Measurements from ENCODE around the gene MRM2.
A peak's percentile ranks its signal among the peaks of the same experiment; 100 is the strongest.

MRM2 gene

GRCh38 chr7:2215851-2216250 is 26.2 kb downstream of the MRM2 start:
- Histone ChIP-seq H3K27me3 (ENCODE audit: control insufficient read depth, insufficient read depth, low read length) (no peaks in the 10 kb centered on the region), H3K9me3 (ENCODE audit: control insufficient read depth, insufficient read depth, low read length) (no peaks in the 10 kb centered on the region), H3K36me3 (ENCODE audit: control insufficient read depth, insufficient read depth, low read length) (peaks cover 59% of the 10 kb centered on the region), H3K27ac (ENCODE audit: low read length) (no peak overlapping the region), H3K4me3 (ENCODE audit: low read length) (no peak overlapping the region), H3K4me1 (ENCODE audit: control insufficient read depth, insufficient read depth, low read length) (no peaks in the 10 kb centered on the region)
- no CpG with 5 or more reads among the region's 17 CpGs for WGBS (ENCODE audit: insufficient coverage, insufficient read length)
- DNase-seq (ENCODE audit: low read depth, low spot score) = no peak

DNA sequence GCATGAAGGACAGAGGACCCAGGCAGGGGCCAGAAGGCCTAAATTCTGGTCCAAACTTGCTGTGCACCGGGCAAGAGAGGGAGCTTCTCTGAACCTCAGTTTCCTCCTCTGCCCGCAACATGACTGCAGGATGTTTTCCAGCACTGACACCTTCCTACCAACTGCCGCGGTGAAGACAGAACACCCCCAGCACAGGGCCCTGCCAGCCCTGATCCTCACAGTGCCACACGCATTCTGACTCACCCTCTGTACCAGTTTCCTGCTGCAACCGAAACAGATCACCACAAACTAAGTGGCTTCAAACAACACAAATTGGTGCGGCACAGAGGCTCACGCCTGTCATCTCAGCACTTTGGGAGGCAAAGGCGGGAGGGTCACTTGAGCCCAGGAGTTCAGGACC is 27.4 kb downstream of the MRM2 start:
- peaks cover 58% of the 10 kb centered on the region for H3K36me3 ChIP-seq (ENCODE audit: control insufficient read depth, insufficient read depth, low read length)
- H3K9me3 ChIP-seq (ENCODE audit: control insufficient read depth, insufficient read depth, low read length) = no peaks in the 10 kb centered on the region
- no peak for DNase-seq (ENCODE audit: low read depth, low spot score)
- no peak overlapping the region for H3K27ac ChIP-seq (ENCODE audit: low read length)
- no peaks in the 10 kb centered on the region for H3K27me3 ChIP-seq (ENCODE audit: control insufficient read depth, insufficient read depth, low read length)
- WGBS (ENCODE audit: insufficient coverage, insufficient read length) = no CpG with 5 or more reads among the region's 9 CpGs
- H3K4me3 ChIP-seq (ENCODE audit: low read length) = no peak overlapping the region
- no peaks in the 10 kb centered on the region for H3K4me1 ChIP-seq (ENCODE audit: control insufficient read depth, insufficient read depth, low read length)

DNA sequence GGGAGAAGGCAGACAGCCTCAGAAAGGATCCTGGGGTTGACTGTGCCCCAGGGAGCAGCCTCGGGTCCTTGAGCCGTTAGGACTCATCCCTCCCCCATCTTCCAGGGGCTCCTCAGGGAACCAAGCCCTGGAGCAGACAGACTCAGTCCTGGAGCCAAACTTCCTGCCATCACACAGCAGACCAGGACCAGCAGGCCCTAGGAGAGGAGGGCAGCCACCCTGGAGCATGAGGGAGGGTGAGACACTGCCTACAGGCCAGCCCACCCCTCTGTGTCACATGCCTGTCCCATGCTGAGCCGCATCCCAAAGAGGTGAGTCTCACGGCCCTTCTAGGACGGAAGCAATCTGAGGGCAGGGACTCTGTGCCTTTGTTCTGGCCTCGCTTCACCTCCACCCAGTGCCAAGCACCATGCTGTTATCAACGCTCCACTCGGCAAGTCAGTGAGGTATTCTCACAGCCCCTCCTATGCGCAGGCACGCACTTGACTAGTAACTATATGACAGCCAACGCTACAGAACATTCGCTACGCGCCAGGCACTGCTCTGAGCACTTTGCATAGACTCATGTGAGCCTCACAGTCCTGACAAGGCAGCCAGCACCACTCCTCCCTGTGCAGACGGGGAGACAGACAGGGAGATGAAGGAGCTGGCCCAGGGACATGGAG is 28.3 kb downstream of the MRM2 start:
- WGBS (ENCODE audit: insufficient coverage, insufficient read length) = no CpG with 5 or more reads among the region's 15 CpGs
- Histone ChIP-seq H3K27me3 (ENCODE audit: control insufficient read depth, insufficient read depth, low read length) (no peaks in the 10 kb centered on the region), H3K27ac (ENCODE audit: low read length) (no peak overlapping the region), H3K4me3 (ENCODE audit: low read length) (no peak overlapping the region), H3K36me3 (ENCODE audit: control insufficient read depth, insufficient read depth, low read length) (peaks cover 59% of the 10 kb centered on the region), H3K4me1 (ENCODE audit: control insufficient read depth, insufficient read depth, low read length) (no peaks in the 10 kb centered on the region), H3K9me3 (ENCODE audit: control insufficient read depth, insufficient read depth, low read length) (no peaks in the 10 kb centered on the region)
- DNase-seq (ENCODE audit: low read depth, low spot score) = no peak

DNA sequence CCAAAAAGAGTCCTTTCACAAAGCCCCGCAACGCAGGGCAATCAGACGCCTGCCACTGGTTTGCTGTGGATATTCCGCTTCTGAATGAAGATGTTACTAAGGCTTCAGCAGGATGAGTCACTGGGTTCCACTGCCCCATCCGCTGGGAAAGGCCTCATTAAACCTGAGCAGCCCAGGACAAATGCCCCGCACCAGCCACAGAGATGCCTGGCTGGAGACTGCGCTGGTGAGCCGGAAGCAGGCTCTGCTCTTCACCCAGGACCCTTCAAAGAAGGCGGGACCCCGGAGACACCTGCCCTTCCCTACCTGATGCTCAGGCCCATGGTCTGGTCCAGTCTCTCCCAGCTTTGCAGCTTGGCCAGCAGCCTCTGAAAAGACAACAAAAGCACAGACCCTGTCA is 29.1 kb downstream of the MRM2 start:
- WGBS (ENCODE audit: insufficient coverage, insufficient read length) = no CpG with 5 or more reads among the region's 10 CpGs
- no peaks in the 10 kb centered on the region for H3K9me3 ChIP-seq (ENCODE audit: control insufficient read depth, insufficient read depth, low read length)
- no peaks in the 10 kb centered on the region for H3K4me1 ChIP-seq (ENCODE audit: control insufficient read depth, insufficient read depth, low read length)
- DNase-seq (ENCODE audit: low read depth, low spot score) = no peak
- no peak overlapping the region for H3K4me3 ChIP-seq (ENCODE audit: low read length)
- no peaks in the 10 kb centered on the region for H3K27me3 ChIP-seq (ENCODE audit: control insufficient read depth, insufficient read depth, low read length)
- no peak overlapping the region for H3K27ac ChIP-seq (ENCODE audit: low read length)
- H3K36me3 ChIP-seq (ENCODE audit: control insufficient read depth, insufficient read depth, low read length) = peaks cover 58% of the 10 kb centered on the region

GRCh38 chr7:2211926-2212325 is 30.1 kb downstream of the MRM2 start:
- H3K27ac ChIP-seq (ENCODE audit: low read length) = no peak overlapping the region
- H3K4me3 ChIP-seq (ENCODE audit: low read length) = no peak overlapping the region
- no peaks in the 10 kb centered on the region for H3K9me3 ChIP-seq (ENCODE audit: control insufficient read depth, insufficient read depth, low read length)
- no peaks in the 10 kb centered on the region for H3K4me1 ChIP-seq (ENCODE audit: control insufficient read depth, insufficient read depth, low read length)
- H3K27me3 ChIP-seq (ENCODE audit: control insufficient read depth, insufficient read depth, low read length) = no peaks in the 10 kb centered on the region
- H3K36me3 ChIP-seq (ENCODE audit: control insufficient read depth, insufficient read depth, low read length) = peaks cover 48% of the 10 kb centered on the region
- no CpG with 5 or more reads among the region's 13 CpGs for WGBS (ENCODE audit: insufficient coverage, insufficient read length)
- DNase-seq (ENCODE audit: low read depth, low spot score) = no peak

GRCh38 chr7:2211259-2211880 is 30.6 kb downstream of the MRM2 start:
- Histone ChIP-seq H3K4me3 (ENCODE audit: low read length) (no peak overlapping the region), H3K27me3 (ENCODE audit: control insufficient read depth, insufficient read depth, low read length) (no peaks in the 10 kb centered on the region), H3K4me1 (ENCODE audit: control insufficient read depth, insufficient read depth, low read length) (no peaks in the 10 kb centered on the region), H3K27ac (ENCODE audit: low read length) (no peak overlapping the region), H3K9me3 (ENCODE audit: control insufficient read depth, insufficient read depth, low read length) (no peaks in the 10 kb centered on the region), H3K36me3 (ENCODE audit: control insufficient read depth, insufficient read depth, low read length) (peaks cover 42% of the 10 kb centered on the region)
- DNase-seq (ENCODE audit: low read depth, low spot score) = no peak
- no CpG with 5 or more reads among the region's 15 CpGs for WGBS (ENCODE audit: insufficient coverage, insufficient read length)

DNA sequence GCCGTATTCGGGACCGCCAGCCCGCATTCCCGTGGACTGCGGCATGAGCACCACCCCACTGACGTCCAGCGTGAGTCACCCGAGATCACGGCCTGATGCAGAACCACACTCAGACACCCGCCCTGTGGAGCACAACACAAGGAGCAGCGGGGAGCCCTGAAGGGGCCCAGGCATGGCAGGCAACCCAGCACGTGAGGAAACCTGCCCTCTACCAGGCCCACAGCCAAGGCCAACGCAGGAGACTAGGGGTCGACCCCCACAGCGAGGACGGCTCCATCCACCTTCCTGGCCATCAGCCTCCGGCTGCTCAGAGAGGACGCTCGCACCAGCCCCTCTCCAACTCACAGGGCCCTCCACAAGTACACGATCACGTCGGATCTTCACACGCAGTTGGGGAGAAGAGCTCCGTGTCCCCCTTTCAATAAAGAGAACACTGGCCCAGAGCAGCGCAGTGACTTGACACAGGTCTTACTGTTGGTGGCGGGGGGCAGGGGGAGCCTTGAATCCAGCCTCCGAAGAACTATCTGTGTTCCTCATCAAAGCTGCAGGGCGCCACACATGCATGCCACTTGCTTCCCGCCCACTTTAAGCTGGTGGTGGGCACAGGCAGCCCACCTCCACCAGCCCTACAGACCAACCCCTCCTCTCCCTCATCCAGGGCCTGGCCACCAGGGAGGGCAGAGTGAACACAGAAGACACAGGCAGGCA is 31.3 kb downstream of the MRM2 start:
- no peak overlapping the region for H3K4me3 ChIP-seq (ENCODE audit: low read length)
- WGBS (ENCODE audit: insufficient coverage, insufficient read length) = no CpG with 5 or more reads among the region's 30 CpGs
- peaks cover 37% of the 10 kb centered on the region for H3K36me3 ChIP-seq (ENCODE audit: control insufficient read depth, insufficient read depth, low read length)

GRCh38 chr7:2209961-2210323 is 32.1 kb downstream of the MRM2 start:
- H3K4me3 ChIP-seq (ENCODE audit: low read length) = no peak overlapping the region
- H3K4me1 ChIP-seq (ENCODE audit: control insufficient read depth, insufficient read depth, low read length) = no peaks in the 10 kb centered on the region
- H3K27me3 ChIP-seq (ENCODE audit: control insufficient read depth, insufficient read depth, low read length) = no peaks in the 10 kb centered on the region
- no peaks in the 10 kb centered on the region for H3K9me3 ChIP-seq (ENCODE audit: control insufficient read depth, insufficient read depth, low read length)
- DNase-seq (ENCODE audit: low read depth, low spot score) = no peak
- no CpG with 5 or more reads among the region's 8 CpGs for WGBS (ENCODE audit: insufficient coverage, insufficient read length)
- no peak overlapping the region for H3K27ac ChIP-seq (ENCODE audit: low read length)
- H3K36me3 ChIP-seq (ENCODE audit: control insufficient read depth, insufficient read depth, low read length) = peaks cover 33% of the 10 kb centered on the region

More for the DNA sequence above, 31.3 kb downstream of the MRM2 start:
- DNase-seq (ENCODE audit: low read depth, low spot score) = no peak
- H3K4me1 ChIP-seq (ENCODE audit: control insufficient read depth, insufficient read depth, low read length) = no peaks in the 10 kb centered on the region
- H3K27me3 ChIP-seq (ENCODE audit: control insufficient read depth, insufficient read depth, low read length) = no peaks in the 10 kb centered on the region
- no peak overlapping the region for H3K27ac ChIP-seq (ENCODE audit: low read length)
- H3K9me3 ChIP-seq (ENCODE audit: control insufficient read depth, insufficient read depth, low read length) = no peaks in the 10 kb centered on the region

DNA sequence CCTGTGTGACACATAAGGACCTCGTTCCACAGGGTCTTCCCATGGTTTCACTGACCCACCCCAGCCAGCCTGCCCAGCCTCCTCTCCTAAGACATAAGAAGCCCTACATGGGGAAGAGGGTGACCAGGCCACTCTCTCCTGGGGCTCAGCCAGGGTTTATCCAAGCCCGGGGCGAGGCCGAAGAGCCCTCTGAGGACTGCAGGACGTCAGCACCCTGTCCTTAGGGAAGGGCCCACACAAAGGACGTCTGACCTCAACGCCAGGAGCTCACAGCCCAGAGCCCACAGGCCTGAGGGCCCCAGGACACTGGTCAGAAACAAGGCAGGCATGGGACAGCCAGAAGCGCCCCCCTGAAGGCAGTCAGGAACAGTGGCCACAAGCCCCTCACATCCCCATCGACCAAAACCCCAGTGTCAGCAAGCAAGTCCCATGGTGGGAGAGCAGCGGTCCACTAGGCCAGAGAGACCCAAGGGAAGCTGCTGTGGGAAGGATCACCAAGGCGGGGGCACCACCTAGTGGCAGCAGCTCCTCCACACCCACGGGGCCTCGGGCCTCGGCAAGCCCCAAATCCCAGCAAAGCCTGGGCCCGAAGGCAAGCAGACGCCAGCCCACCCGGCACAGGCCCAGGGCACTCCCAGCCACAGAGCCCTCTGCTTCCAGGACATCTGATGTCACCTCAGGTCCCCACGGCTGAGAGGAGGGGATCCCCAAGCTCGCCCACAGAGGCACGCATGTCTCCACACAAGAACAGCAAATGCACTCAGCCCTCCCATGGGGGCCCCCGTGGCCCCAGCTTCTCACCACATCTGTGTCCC is 32.7 kb downstream of the MRM2 start:
- Histone ChIP-seq H3K4me3 (ENCODE audit: low read length) (no peak overlapping the region), H3K27ac (ENCODE audit: low read length) (no peak overlapping the region), H3K9me3 (ENCODE audit: control insufficient read depth, insufficient read depth, low read length) (no peaks in the 10 kb centered on the region), H3K27me3 (ENCODE audit: control insufficient read depth, insufficient read depth, low read length) (no peaks in the 10 kb centered on the region), H3K4me1 (ENCODE audit: control insufficient read depth, insufficient read depth, low read length) (no peaks in the 10 kb centered on the region), H3K36me3 (ENCODE audit: control insufficient read depth, insufficient read depth, low read length) (peaks cover 30% of the 10 kb centered on the region)
- no CpG with 5 or more reads among the region's 21 CpGs for WGBS (ENCODE audit: insufficient coverage, insufficient read length)
- DNase-seq (ENCODE audit: low read depth, low spot score) = peak; percentile 67

GRCh38 chr7:2208712-2209111 is 33.3 kb downstream of the MRM2 start:
- H3K27me3 ChIP-seq (ENCODE audit: control insufficient read depth, insufficient read depth, low read length) = no peaks in the 10 kb centered on the region
- H3K4me1 ChIP-seq (ENCODE audit: control insufficient read depth, insufficient read depth, low read length) = no peaks in the 10 kb centered on the region
- no peak overlapping the region for H3K4me3 ChIP-seq (ENCODE audit: low read length)
- peaks cover 28% of the 10 kb centered on the region for H3K36me3 ChIP-seq (ENCODE audit: control insufficient read depth, insufficient read depth, low read length)
- no peak for DNase-seq (ENCODE audit: low read depth, low spot score)
- H3K9me3 ChIP-seq (ENCODE audit: control insufficient read depth, insufficient read depth, low read length) = no peaks in the 10 kb centered on the region
- H3K27ac ChIP-seq (ENCODE audit: low read length) = no peak overlapping the region
- no CpG with 5 or more reads among the region's 16 CpGs for WGBS (ENCODE audit: insufficient coverage, insufficient read length)
